Measurements from ENCODE around the gene NFKBIB. TPM values are rescaled to one million over a fixed set of nuclear protein-coding genes. Genes with fewer than 3 reads are reported as not detected.

The NFKBIB gene
- polyA plus RNA-seq, 3 donors = 6.7 to 29.4 (median 9.0) TPM

DNA sequence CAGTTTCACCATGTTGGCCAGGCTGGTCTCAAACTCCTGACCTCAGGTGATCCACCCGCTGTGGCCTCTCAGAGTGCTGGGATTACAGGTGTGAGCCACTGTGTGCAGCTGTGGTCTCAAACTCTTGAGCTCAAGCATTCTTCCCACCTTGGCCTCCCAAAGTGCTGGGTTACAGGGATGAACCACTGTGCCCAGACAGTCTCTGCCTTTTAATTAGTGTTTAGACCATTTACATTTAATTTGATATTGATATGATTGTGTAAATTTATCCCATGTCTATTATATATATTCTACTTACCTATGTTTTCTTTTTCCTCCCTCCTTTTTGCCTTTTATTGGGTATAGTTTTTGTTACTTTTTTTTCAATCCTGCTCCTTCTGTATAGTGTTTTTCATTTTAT, 1.9 kb downstream of the NFKBIB start:
- intact Hi-C loops (cut with micrococcal nuclease) = no loop called here
- H4K20me1 ChIP-seq (ENCODE audit: insufficient read depth, low read length) = no peaks in the 10 kb centered on the region
- DNase-seq = no peak
- Mint-ChIP-seq H3K4me1 (peaks cover 30% of the 10 kb centered on the region), H3K36me3 (peaks cover 29 to 36% of the 10 kb centered on the region in 2 donors), H3K9me3 (peaks cover 0 to 3% (median 0%) of the 10 kb centered on the region in 7 donors), H3K27me3 (ENCODE audit: low read depth in 3 of 3) (peaks cover 0 to 1% (median 0%) of the 10 kb centered on the region in 3 donors), H3K4me3 (no peak overlapping the region), H3K27ac (peak overlapping the region in 2 of 7 donors; percentile 61 to 97)
- no peak overlapping the region for H3K9ac ChIP-seq (ENCODE audit: insufficient read depth, low read length, poor library complexity, severe bottlenecking)
- H3K4me3 ChIP-seq (replicated peaks in 1 of 3; ENCODE audit: low read depth in 2 of 3, low read length in 3 of 3) = no peak overlapping the region
- no peaks in the 10 kb centered on the region for H3K9me3 ChIP-seq (replicated peaks in 1 of 2; ENCODE audit: control insufficient read depth in 1 of 2, insufficient read depth in 1 of 2, low read length in 2 of 2)
- WGBS (ENCODE audit: insufficient coverage) = 100% methylated on average over 1 of the region's 1 CpG
- no peaks in the 10 kb centered on the region for H3K27me3 ChIP-seq (ENCODE audit: control insufficient read depth in 2 of 2, insufficient read depth in 2 of 2, low read length in 2 of 2)
- H3K79me2 ChIP-seq (ENCODE audit: insufficient read depth, low read length) = peaks cover 46% of the 10 kb centered on the region
- H3K4me2 ChIP-seq (replicated peaks; ENCODE audit: extremely low read depth, low read length, poor library complexity, severe bottlenecking) = no peak overlapping the region
- H3K27ac ChIP-seq (ENCODE audit: low read depth in 1 of 2, low read length in 2 of 2) = no peak overlapping the region
- peaks cover 18 to 28% of the 10 kb centered on the region in 2 donors for H3K4me1 ChIP-seq (ENCODE audit: control insufficient read depth in 1 of 2, insufficient read depth in 2 of 2, low read length in 2 of 2)
- TF ChIP-seq CTCF (IDR thresholded peaks at IDR 0.05) = no peak
- H2AFZ ChIP-seq (ENCODE audit: insufficient read depth, low read depth, low read length, poor library complexity, severe bottlenecking) = no peak overlapping the region
- peaks cover 22% of the 10 kb centered on the region in 2 donors for H3K36me3 ChIP-seq (replicated peaks in 1 of 2; ENCODE audit: control insufficient read depth in 1 of 2, insufficient read depth in 2 of 2, low read length in 2 of 2)

GRCh38 chr19:38904581-38905539, 5.1 kb downstream of the NFKBIB start:
- H3K36me3 ChIP-seq (replicated peaks in 1 of 2; ENCODE audit: control insufficient read depth in 1 of 2, insufficient read depth in 2 of 2, low read length in 2 of 2) = peaks cover 42 to 45% of the 10 kb centered on the region in 2 donors
- H3K4me1 ChIP-seq (ENCODE audit: control insufficient read depth in 1 of 2, insufficient read depth in 2 of 2, low read length in 2 of 2) = peaks cover 10 to 17% of the 10 kb centered on the region in 2 donors
- peaks cover 12% of the 10 kb centered on the region for H3K4me1 Mint-ChIP-seq
- no peak for TF ChIP-seq CTCF (IDR thresholded peaks at IDR 0.05)
- peaks cover 0 to 5% (median 0%) of the 10 kb centered on the region in 7 donors for H3K9me3 Mint-ChIP-seq
- no peak overlapping the region for H3K9ac ChIP-seq (ENCODE audit: insufficient read depth, low read length, poor library complexity, severe bottlenecking)
- WGBS (ENCODE audit: insufficient coverage) = 95% methylated on average over 23 of the region's 35 CpGs
- H3K27ac ChIP-seq (ENCODE audit: low read depth in 1 of 2, low read length in 2 of 2) = peak overlapping the region in 1 of 2 donors; percentile 14
- H3K27me3 ChIP-seq (ENCODE audit: control insufficient read depth in 2 of 2, insufficient read depth in 2 of 2, low read length in 2 of 2) = no peaks in the 10 kb centered on the region
- intact Hi-C loops (cut with micrococcal nuclease) = no loop called here
- DNase-seq = no peak
- H3K27me3 Mint-ChIP-seq (ENCODE audit: low read depth in 3 of 3) = no peaks in the 10 kb centered on the region
- H3K27ac Mint-ChIP-seq = peak overlapping the region in 2 of 7 donors; percentile 7 to 11
- no peak overlapping the region for H2AFZ ChIP-seq (ENCODE audit: insufficient read depth, low read depth, low read length, poor library complexity, severe bottlenecking)
- H3K36me3 Mint-ChIP-seq = peaks cover 43 to 58% of the 10 kb centered on the region in 2 donors
- H3K4me3 ChIP-seq (replicated peaks in 1 of 3; ENCODE audit: low read depth in 2 of 3, low read length in 3 of 3) = no peak overlapping the region
- peaks cover 31% of the 10 kb centered on the region for H3K79me2 ChIP-seq (ENCODE audit: insufficient read depth, low read length)
- no peak overlapping the region for H3K4me2 ChIP-seq (replicated peaks; ENCODE audit: extremely low read depth, low read length, poor library complexity, severe bottlenecking)
- H3K9me3 ChIP-seq (replicated peaks in 1 of 2; ENCODE audit: control insufficient read depth in 1 of 2, insufficient read depth in 1 of 2, low read length in 2 of 2) = no peaks in the 10 kb centered on the region
- no peaks in the 10 kb centered on the region for H4K20me1 ChIP-seq (ENCODE audit: insufficient read depth, low read length)
- no peak overlapping the region for H3K4me3 Mint-ChIP-seq

Measured in CD14-positive monocyte (primary cell).